ENCODE data around the gene CDKN1A.

CDKN1A gene

GRCh38 chr6:36688063-36688738 lies 9.7 kb downstream of the CDKN1A start:
- no peak for TF ChIP-seq CTCF (conservative IDR thresholded peaks at IDR 0.05; ENCODE audit: control insufficient read depth, insufficient read depth, low read depth, low read length)
- H3K4me3 ChIP-seq (ENCODE audit: control insufficient read depth, low read depth, low read length), result no peak overlapping the region
- peak; percentile 56 for DNase-seq (ENCODE audit: low read depth)

- DNase-seq (ENCODE audit: low read depth), result peak; percentile 45
- H3K4me3 ChIP-seq (ENCODE audit: control insufficient read depth, low read depth, low read length), result no peak overlapping the region
- TF ChIP-seq CTCF (conservative IDR thresholded peaks at IDR 0.05; ENCODE audit: control insufficient read depth, insufficient read depth, low read depth, low read length), result no peak
Measured at GRCh38 chr6:36688739-36689075, 10.2 kb downstream of the CDKN1A start.

- no peak overlapping the region for H3K4me3 ChIP-seq (ENCODE audit: control insufficient read depth, low read depth, low read length)
- no peak for TF ChIP-seq CTCF (conservative IDR thresholded peaks at IDR 0.05; ENCODE audit: control insufficient read depth, insufficient read depth, low read depth, low read length)
- no peak for DNase-seq (ENCODE audit: low read depth)
Measured at GRCh38 chr6:36691011-36691410, 12.5 kb downstream of the CDKN1A start.

GRCh38 chr6:36691612-36692011 lies 13.1 kb downstream of the CDKN1A start:
- DNase-seq (ENCODE audit: low read depth), result no peak
- TF ChIP-seq CTCF (conservative IDR thresholded peaks at IDR 0.05; ENCODE audit: control insufficient read depth, insufficient read depth, low read depth, low read length), result no peak
- H3K4me3 ChIP-seq (ENCODE audit: control insufficient read depth, low read depth, low read length), result no peak overlapping the region

- DNase-seq (ENCODE audit: low read depth), result no peak
- TF ChIP-seq CTCF (conservative IDR thresholded peaks at IDR 0.05; ENCODE audit: control insufficient read depth, insufficient read depth, low read depth, low read length), result no peak
- H3K4me3 ChIP-seq (ENCODE audit: control insufficient read depth, low read depth, low read length), result no peak overlapping the region
Measured at GRCh38 chr6:36692220-36692619, 13.7 kb downstream of the CDKN1A start.

GRCh38 chr6:36692861-36693702 lies 14.6 kb downstream of the CDKN1A start:
- TF ChIP-seq CTCF (conservative IDR thresholded peaks at IDR 0.05; ENCODE audit: control insufficient read depth, insufficient read depth, low read depth, low read length), result no peak
- H3K4me3 ChIP-seq (ENCODE audit: control insufficient read depth, low read depth, low read length), result no peak overlapping the region
- no peak for DNase-seq (ENCODE audit: low read depth)

Measured in fibroblast of mammary gland (primary cell).